ENCODE measurements around the gene ATP6V1D. TPM values are rescaled to one million over a fixed set of nuclear protein-coding genes. Genes with fewer than 3 reads are reported as not detected.
"Not testable (repeated sequence)": the region's sequence is repeated elsewhere in the genome, so short reads cannot be mapped to it uniquely, and the experiment has no call there.

The ATP6V1D gene
- 67.5 TPM for polyA plus RNA-seq (ENCODE audit: insufficient read length)

GRCh38 chr14:67359775-67360469 lies at the start of gene ATP6V1D, which contains the start of gene EIF2S1:
TSS of gene ATP6V1D (minus strand) at chr14:67359804. CDS start at chr14:67359698, 106 bp downstream.
TSS of gene EIF2S1 (plus strand) at chr14:67360328. CDS start at chr14:67364768, 4,440 bp downstream.
- peak; percentile 97 for DNase-seq (ENCODE audit: low read depth)

GRCh38 chr14:67408122-67408801 lies 48.7 kb upstream of the ATP6V1D start:
- DNase-seq (ENCODE audit: low read depth): not testable (repeated sequence)

GRCh38 chr14:67405771-67406170 lies 46.2 kb upstream of the ATP6V1D start:
- DNase-seq (ENCODE audit: low read depth): no peak

- DNase-seq (ENCODE audit: low read depth): no peak
Measured at GRCh38 chr14:67400434-67400833, 40.8 kb upstream of the ATP6V1D start.

GRCh38 chr14:67397536-67397935 lies 37.9 kb upstream of the ATP6V1D start:
- DNase-seq (ENCODE audit: low read depth): no peak

- DNase-seq (ENCODE audit: low read depth): no peak
Measured at GRCh38 chr14:67396381-67396970, 36.9 kb upstream of the ATP6V1D start.

GRCh38 chr14:67395876-67396189 lies 36.2 kb upstream of the ATP6V1D start:
- no peak for DNase-seq (ENCODE audit: low read depth)

GRCh38 chr14:67395086-67395875 lies 35.7 kb upstream of the ATP6V1D start:
- DNase-seq (ENCODE audit: low read depth): no peak

GRCh38 chr14:67393689-67394088 lies 34.1 kb upstream of the ATP6V1D start:
- DNase-seq (ENCODE audit: low read depth): no peak

GRCh38 chr14:67392800-67393199 lies 33.2 kb upstream of the ATP6V1D start:
- no peak for DNase-seq (ENCODE audit: low read depth)

GRCh38 chr14:67392123-67392522 lies 32.5 kb upstream of the ATP6V1D start:
- no peak for DNase-seq (ENCODE audit: low read depth)

GRCh38 chr14:67391268-67391667 lies 31.7 kb upstream of the ATP6V1D start:
- no peak for DNase-seq (ENCODE audit: low read depth)

- DNase-seq (ENCODE audit: low read depth): no peak
Measured at GRCh38 chr14:67389811-67390534, 30.4 kb upstream of the ATP6V1D start.

- DNase-seq (ENCODE audit: low read depth): no peak
Measured at GRCh38 chr14:67389275-67389674, 29.7 kb upstream of the ATP6V1D start.

GRCh38 chr14:67387195-67387594 lies 27.6 kb upstream of the ATP6V1D start:
- no peak for DNase-seq (ENCODE audit: low read depth)

GRCh38 chr14:67385618-67386017 lies 26.0 kb upstream of the ATP6V1D start:
- DNase-seq (ENCODE audit: low read depth): no peak

- DNase-seq (ENCODE audit: low read depth): no peak
Measured at GRCh38 chr14:67385120-67385519, 25.5 kb upstream of the ATP6V1D start.

GRCh38 chr14:67377916-67378315 lies 18.3 kb upstream of the ATP6V1D start:
- no peak for DNase-seq (ENCODE audit: low read depth)

GRCh38 chr14:67373347-67373746 lies 13.7 kb upstream of the ATP6V1D start:
- DNase-seq (ENCODE audit: low read depth): no peak

GRCh38 chr14:67372833-67373232 lies 13.2 kb upstream of the ATP6V1D start:
- no peak for DNase-seq (ENCODE audit: low read depth)

All from forelimb muscle (tissue), 1 donor.